GM19452 (cell line): ENCODE data around the gene ANKRD36.
"Not testable (repeated sequence)": the region's sequence is repeated elsewhere in the genome, so short reads cannot be mapped to it uniquely, and the experiment has no call there.

Source experiments
- ATAC-seq: cut with Tn5 transposase; IDR thresholded peaks from one replicate; pipeline ENCODE4 v1.9.1; 2021; ENCODE audit not compliant: unreplicated experiment

Gene ANKRD36

GRCh38 chr2:97112320-97113049 is 468 bp upstream of the ANKRD36 start:
- not testable (repeated sequence) for ATAC-seq

- ATAC-seq = not testable (repeated sequence)
Observed at GRCh38 chr2:97113882-97114255, 916 bp downstream of the ANKRD36 start.

- ATAC-seq = not testable (repeated sequence)
Observed at GRCh38 chr2:97129090-97129489, 16.1 kb downstream of the ANKRD36 start.

GRCh38 chr2:97144016-97144415 is 31.1 kb downstream of the ANKRD36 start:
- not testable (repeated sequence) for ATAC-seq

- ATAC-seq = not testable (repeated sequence)
Observed at GRCh38 chr2:97166548-97166947, 53.6 kb downstream of the ANKRD36 start.

DNA sequence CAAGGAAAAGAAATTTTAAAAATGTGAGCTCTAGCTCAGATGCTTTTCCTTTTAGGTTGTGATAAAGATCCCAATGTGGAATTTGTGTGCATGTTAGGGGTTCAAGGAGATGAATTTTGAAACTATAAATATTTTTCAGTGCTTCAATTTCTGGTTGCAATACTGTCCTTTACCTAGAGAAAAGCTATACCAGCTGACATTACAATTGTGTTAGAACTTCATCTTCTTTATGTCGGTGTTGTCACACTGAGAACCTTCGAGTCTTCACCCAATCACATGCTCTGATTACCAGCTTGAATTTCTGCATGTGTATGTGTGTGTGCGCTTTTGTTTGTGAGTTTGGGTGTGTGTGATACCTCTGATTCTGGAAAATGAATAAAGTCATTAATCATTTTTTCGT is 55.0 kb downstream of the ANKRD36 start:
- ATAC-seq = not testable (repeated sequence)

DNA sequence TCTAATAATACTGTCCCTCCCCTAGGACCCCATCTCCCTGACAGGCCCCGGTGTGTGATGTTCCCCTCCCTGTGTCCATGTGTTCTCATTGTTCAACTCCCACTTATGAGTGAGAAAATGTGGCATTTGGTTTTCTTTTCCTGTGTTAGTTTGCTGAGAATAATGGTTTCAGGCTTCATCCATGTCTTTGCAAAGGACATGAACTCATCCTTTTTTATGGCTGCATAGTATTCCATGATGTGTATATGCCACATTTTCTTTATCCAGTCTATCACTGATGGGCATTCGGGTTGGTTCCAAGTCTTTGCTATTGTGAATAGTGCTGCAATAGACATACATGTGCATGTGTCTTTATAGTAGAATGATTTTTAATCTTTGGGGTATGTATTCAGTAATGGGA is 55.6 kb downstream of the ANKRD36 start:
- ATAC-seq = not testable (repeated sequence)

DNA sequence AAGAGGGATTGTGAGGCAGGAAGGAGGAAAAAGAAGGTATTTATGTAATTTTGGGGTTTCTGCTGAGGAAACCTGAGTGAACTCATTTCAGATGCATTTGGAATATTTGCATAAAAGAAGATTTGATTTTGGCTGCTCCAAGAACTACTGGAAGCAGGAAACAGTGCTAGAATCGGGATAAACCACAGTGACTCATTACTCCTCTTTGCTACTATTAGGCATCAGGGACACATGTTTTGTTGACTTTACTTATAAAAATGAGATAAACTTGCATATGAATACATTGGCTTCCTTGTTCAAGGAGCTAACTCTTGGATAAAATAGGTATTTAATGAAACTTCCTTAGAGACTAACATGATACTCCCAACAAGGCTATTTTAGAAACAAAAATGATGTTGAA is 67.4 kb downstream of the ANKRD36 start:
- ATAC-seq = not testable (repeated sequence)

DNA sequence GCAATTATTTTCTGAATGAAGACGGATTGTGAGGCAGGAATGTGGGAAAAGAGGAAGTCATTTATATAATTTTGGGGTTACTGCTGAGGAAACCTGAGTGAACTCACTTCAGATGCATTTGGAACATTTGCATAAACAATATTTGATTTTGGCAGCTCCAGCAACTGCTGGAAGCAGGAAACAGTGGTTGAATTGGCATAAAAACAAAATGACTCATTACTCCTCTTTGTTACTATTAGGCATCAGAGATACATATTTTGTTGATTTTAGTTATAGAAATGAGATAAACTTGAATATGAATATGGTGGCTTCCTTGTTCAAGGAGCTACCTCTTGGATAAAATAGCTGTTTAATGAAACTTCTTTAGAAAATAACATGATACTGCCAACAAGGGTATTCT is 82.4 kb downstream of the ANKRD36 start:
- ATAC-seq = not testable (repeated sequence)

DNA sequence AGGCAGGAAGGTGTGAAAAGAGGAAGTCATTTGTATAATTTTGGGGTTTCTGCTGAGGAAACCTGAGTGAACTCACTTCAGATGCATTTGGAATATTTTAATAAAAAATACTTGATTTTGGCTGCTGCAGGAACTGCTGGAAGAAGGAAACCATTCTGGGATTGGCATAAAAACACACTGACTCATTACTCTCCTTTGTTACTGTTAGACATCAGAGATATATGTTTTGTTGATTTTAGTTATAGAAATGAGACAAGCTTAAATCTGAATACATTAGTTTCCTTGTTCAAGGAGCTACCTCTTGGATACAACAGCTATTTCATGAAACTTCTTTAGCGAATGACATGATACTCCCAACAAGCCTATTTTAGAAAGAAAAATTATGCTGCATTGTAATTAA is 84.3 kb downstream of the ANKRD36 start:
- ATAC-seq = not testable (repeated sequence)

DNA sequence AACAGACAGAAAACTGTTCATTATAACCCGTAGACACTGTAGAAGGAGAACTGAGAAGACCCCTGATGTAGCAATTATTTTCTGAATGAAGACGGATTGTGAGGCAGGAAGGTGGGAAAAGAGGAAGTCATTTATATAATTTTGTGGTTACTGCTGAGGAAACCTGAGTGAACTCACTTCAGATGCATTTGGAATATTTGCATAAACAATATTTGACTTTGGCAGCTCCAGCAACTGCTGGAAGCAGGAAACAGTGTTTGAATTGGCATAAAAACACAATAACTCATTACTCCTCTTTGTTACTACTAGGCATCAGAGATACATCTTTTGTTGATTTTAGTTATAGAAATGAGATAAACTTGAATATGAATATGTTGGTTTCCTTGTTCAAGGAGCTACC is 87.9 kb downstream of the ANKRD36 start:
- not testable (repeated sequence) for ATAC-seq

DNA sequence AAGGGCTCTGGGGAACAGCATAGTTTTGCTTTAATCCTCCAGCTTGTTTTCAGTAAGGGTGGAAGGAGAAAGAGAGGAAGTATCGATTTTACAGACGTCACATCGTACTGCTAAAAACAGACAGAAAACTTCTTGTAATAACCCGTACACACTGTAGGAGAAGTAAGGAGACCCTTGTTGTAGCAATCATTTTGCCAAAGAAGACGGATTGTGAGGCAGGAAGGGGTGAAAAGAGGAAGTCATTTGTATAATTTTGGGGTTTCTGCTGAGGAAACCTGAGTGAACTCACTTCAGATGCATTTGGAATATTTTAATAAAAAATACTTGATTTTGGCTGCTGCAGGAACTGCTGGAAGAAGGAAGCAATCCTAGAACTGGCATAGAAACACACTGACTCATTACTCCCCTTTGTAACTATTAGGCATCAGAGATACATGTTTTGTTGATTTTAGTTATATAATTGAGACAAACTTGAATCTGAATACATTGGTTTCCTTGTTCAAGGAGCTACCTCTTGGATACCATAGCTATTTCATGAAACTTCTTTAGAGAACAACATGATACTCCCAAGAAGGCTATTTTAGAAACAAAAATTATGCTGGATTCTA is 89.8 kb downstream of the ANKRD36 start:
- not testable (repeated sequence) for ATAC-seq

DNA sequence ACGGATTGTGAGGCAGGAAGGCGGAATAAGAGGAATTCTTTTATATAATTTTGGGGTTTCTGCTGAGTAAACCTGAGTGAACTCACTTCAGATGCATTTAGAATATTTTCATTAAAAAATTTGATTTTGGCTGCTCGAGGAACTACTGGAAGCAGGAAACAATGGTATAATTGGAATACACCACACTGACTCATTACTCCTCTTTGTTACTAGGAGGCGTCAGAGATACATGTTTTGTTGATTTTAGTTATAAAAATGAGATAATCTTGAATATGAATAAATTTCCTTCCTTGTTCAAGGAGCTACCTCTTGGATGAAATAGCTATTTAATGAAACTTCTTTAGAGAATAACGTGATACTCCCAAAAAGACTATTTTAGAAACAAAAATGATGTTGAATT is 97.4 kb downstream of the ANKRD36 start:
- ATAC-seq = no peak

DNA sequence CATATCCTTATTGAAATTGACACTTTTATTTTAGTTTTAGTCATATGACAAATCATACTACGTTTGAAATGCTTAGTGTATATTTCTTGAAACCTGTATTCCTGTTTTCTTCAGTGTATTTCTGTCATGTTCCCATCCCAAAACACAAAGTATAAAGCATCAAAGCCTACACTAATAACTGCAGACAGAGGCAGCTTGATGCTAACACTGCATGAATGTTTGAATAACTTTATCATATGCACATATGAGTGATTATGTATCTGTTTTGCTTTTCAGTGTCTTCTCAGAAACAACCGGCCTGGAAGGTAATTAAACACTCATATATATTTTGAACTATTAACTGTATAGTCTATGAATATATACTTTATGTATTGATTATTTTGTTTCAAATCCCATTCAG is 102.1 kb downstream of the ANKRD36 start:
- not testable (repeated sequence) for ATAC-seq

DNA sequence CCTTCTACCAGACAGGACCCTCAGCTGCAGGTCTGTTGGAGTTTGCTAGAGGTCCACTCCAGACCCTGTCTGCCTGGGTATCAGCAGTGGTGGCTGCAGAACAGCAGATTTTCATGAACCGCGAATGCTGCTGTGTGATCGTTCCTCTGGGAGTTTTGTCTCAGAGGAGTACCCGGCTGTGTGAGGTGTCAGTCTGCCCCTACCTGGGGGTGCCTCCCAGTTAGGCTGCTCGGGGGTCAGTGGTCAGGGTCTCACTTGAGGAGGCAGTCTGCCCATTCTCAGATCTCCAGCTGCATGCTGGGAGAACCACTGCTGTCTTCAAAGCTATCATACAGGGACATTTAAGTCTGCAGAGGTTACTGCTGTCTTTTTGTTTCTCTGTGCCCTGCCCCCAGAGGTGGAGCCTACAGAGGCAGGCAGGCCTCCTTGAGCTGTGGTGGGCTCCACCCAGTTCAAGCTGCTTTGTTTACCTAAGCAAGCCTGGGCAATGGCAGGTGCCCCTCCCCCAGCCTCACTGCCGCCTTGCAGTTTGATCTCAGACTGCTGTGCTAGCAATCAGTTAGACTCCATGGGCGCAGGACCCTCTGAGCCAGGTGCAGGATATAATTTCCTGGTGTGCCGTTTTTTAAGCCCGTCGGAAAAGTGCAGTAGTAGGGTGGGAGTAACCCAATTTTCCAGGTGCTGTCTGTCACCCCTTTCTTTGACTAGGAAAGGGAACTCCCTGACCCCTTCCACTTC is 118.1 kb downstream of the ANKRD36 start:
- not testable (repeated sequence) for ATAC-seq

- not testable (repeated sequence) for ATAC-seq
Observed at GRCh38 chr2:97232981-97233380, 120.0 kb downstream of the ANKRD36 start.

DNA sequence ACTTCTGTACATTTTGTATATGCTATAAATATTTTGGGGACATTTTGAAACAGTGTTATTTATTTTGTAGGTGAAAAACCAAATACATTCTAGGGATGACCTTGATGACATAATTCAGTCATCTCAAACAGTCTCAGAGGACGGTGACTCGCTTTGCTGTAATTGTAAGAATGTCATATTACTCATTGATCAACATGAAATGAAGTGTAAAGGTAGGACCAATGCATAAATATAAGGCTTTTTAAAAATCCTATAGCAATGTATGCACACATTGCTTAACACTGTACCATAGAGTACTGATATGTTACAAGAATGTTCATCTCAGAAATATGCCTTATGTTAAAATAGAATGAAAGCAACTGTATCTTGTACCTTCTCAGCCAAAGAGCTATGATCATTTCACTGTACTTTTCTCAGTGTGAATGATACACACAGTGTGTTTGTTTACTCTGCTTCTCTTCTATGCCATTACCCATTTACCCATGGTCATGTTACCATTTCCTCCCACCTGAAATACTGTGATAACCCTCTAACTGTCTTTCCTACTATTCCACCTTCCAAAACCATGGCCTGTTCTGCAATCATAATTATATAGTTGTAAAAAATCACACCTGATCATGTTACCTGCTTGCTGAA is 120.8 kb downstream of the ANKRD36 start:
- ATAC-seq = not testable (repeated sequence)

GRCh38 chr2:97261192-97261591 is 148.2 kb downstream of the ANKRD36 start:
- ATAC-seq = not testable (repeated sequence)

GRCh38 chr2:97266449-97266848 is 153.5 kb downstream of the ANKRD36 start:
- not testable (repeated sequence) for ATAC-seq

DNA sequence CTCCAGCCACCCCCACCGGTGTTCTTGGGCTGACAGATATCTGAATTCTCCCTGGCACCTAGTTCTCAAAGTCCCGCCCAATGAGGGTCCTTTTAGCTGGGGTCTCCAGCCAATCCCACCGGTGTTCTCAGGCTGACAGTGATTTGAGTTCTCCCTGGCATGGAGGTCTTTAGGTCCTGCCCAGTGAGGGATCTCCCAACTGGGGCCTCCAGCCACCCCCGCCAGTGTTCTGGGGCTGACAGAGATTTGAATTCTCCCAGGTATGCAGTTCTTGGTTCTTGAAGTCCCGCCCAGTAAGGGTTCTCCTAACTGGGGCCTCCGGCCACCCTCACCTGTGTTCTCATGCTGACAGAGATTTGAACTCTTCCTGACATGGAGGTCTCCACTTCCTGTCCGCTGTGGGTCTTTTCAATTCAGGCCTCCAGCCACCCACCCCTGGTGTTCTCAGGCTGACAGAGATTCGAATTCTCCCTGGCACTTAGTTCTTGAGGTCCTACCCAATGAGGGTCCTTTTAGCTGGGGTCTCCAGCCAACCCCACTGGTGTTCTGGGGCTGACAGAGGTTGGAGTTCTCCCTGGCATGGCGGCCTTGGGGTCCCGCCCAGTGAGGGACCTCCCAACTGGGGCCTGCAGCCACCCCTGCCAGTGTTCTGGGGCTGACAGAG is 154.6 kb downstream of the ANKRD36 start:
- no peak for ATAC-seq

DNA sequence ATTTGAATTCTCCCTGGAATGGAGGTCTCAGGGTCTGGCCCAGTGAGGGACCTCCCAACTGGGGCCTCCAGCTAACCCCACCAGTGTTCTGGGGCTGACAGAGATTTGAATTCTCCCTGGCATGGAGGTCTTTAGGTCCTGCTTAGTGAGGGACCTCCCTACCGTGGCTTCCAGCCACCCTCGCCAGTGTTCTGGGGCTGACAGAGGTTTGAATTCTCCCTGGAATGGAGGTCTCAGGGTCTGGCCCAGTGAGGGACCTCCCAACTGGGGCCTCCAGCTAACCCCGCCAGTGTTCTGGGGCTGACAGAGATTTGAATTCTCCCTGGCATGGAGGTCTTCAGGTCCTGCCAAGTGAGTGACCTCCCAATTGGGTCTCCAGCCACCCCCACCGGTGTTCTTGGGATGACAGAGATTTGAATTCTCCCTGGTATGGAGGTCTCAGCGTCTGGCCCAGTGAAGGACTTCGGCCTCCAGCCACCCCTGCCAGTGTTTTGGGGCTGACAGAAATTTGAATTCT is 155.2 kb downstream of the ANKRD36 start:
- not testable (repeated sequence) for ATAC-seq
